ENCODE results near the gene SLC29A2. TPM values are rescaled to one million over a fixed set of nuclear protein-coding genes. Genes with fewer than 3 reads are reported as not detected.
A peak's percentile ranks its signal among the peaks of the same experiment; 100 is the strongest.
"Not testable (repeated sequence)": the region's sequence is repeated elsewhere in the genome, so short reads cannot be mapped to it uniquely, and the experiment has no call there.

SLC29A2 gene
- total RNA-seq, 1 donor from 2014 or later = 1.2 TPM

GRCh38 chr11:66384316-66384715, 12.8 kb upstream of the SLC29A2 start:
- not testable (repeated sequence) for DNase-seq

DNA sequence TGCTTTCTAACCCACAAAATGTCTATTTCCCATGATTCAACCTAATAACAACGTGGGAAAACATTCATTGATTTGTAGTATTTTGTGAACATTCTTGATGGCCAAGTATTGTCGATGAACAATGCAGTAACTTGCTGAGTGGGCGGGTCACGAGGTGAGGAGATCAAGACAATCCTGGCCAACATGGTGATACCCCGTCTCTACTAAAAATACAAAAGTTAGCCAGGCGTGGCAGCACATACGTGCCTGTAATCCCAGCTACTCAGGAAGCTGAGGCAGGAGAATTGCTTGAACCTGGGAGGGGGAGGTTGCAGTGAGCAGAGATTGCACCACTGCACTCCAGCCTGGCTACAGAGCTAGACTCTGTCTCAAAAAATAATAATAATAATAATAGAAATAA, 8.7 kb upstream of the SLC29A2 start:
- peak; percentile 10 for DNase-seq

DNA sequence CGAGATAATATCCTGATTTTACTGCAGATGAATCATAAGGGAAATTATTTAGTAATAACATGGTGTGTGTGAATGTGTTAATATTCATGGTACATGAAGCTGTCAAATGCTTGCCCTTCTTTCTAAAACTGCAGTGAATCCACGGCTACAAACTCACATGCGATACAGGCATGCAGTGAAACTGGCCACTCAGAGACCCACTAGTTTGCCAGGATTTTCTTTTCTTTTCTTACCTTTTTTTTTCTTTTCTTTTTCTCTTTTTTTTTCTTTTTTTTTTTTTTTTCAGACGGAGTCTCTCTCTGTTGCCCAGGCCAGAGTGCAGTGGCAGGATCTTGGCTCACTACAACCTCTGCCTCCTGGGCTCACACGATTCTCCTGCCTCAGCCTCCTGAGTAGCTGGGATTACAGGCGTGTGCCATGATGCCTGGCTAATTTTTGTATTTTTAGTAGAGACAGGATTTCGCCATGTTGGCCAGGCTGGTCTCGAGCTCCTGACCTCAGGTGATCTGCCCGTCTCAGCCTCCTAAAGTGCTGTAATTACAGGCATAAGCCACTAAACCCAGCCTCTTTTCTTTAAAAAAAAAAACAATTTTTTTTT, 2.2 kb upstream of the SLC29A2 start:
- not testable (repeated sequence) for DNase-seq

DNA sequence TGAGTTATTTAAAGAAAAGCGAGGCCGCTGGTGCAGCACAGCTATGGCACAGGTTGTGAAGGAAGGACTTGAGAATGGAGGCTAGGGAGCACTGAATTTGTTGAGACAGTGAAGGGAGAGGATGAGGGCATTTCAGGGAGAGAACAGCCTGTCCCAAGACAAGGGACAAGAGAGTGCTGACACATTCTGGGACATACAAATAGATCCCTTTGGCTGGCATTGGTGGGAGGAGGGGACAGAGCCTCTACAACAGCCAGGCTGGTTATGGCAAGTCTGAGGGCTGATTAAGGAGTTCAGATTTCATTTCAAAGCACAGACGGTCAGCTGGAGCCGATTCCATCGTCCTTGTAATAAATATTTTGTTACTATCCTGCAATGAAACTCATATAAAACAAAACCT, 1.7 kb upstream of the SLC29A2 start:
- no peak for DNase-seq

DNA sequence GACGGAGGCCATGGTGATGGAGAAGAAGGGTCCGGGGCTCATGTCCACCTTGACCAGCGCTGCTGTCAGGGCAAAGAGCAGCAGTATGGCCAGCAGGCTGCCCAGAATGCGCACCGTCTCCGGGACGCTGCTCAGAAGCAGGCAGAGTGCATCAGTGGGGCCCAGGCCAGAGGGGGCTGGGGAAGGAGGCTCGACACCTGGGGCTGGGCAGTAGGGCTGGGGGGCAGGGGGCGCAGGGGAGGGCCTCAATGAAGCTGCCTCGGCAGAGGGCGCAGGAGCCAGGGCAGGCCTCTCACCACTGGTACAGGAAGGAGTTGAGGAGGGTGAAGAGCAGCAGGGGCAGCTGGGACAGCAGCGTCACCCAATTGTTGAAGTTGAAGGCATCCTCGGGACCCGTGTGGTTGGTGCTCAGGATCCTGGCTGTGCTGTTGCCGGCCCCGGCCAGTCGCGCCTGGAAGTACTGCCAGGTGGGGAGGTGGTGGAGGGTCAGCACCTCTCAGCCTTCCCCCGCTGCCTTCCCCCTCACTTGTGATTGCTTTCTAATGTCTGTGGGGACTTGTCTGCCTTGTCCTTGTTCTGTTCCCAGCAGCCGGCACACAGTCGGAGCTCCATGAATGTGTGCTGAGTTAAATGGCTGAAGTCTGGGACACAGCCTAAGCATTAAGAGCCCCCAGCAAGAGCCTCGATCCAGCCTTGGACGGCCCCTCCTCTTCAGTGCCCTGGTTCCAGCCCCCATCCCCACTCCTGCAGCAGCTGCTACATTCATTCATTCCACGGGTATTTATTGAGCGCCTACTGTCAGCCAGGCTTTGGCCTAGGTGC, 2.3 kb downstream of the SLC29A2 start:
- no peak for DNase-seq

GRCh38 chr11:66368484-66368883, 3.1 kb downstream of the SLC29A2 start:
- DNase-seq = no peak

GRCh38 chr11:66367561-66368312, 3.8 kb downstream of the SLC29A2 start:
- no peak for DNase-seq

DNA sequence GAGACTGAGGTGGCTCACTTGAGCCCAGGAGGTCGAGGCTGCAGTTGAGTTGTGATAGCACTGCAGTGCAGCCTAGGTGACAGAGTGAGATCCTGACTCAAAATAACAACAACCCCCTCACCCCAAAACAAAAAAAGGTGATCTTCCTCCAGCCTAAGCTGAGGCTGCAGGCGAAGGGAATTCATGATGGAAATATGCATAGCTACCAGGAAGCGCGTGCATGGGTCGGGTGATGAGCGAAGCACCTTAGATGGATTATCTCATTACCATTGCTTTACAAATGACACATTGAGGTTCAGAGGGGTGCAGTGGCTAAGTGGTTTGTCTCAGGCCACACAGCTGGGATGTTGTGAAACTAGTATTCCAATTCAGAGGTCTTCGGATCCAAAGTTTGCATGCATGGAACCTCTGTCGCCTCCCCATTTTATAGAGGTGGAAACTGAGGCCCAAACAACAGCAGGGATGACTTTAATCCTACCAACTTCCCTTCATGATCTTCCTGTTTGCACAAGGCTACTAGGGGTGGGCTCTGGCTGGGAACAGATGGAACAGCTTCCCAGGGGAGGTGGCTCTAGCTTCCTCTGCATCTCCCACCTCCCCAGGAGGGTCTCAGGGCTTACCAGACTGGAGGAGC, 4.6 kb downstream of the SLC29A2 start:
- DNase-seq = no peak

- no peak for DNase-seq
Observed at GRCh38 chr11:66365711-66366619, 5.6 kb downstream of the SLC29A2 start.

DNA sequence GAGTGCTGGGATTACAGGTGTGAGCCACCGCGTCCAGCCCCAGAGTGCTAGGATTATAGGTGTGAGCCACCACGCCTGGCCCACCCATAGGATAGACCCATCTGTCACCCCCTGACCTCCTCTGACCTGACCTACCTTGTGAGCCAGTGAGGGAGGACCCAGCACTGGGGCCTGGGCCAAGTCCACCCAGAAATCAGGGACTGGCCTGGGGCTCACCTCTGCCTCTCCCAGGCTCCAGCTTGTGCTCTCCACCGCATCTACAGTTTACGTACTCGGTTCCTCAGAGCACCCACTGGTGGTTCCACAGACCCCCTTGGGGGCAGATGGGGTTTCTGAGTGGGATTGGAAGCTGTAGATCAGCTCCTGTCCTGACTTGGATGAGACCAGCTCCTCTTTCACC, 6.4 kb downstream of the SLC29A2 start:
- DNase-seq = no peak

GRCh38 chr11:66363805-66364535, 7.6 kb downstream of the SLC29A2 start:
- DNase-seq = peak; percentile 49

DNA sequence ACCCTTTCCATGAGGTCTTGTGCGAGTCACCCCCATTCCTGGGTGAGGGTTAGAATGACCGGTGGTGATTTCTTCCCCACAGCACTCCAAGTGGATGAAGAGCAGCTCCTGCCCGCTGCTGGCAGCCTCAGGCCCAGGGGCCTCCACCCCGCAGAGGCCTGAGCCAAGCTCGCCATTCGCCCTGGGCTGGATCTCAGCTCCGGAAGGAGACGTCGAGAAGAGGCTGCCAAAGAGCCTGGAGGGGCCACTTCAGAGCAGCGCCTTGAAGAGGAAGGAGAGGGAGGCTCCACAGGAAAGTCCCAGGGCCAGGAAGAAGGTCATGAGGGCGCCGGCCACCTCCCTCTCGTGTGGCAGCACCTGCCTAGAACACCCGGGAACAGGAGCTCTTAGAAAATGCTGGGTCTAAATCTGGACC, 8.4 kb downstream of the SLC29A2 start:
- DNase-seq = no peak

GRCh38 chr11:66362481-66363147, 8.9 kb downstream of the SLC29A2 start:
- DNase-seq = no peak

GRCh38 chr11:66361502-66361941, 10.0 kb downstream of the SLC29A2 start:
- DNase-seq = no peak

DNA sequence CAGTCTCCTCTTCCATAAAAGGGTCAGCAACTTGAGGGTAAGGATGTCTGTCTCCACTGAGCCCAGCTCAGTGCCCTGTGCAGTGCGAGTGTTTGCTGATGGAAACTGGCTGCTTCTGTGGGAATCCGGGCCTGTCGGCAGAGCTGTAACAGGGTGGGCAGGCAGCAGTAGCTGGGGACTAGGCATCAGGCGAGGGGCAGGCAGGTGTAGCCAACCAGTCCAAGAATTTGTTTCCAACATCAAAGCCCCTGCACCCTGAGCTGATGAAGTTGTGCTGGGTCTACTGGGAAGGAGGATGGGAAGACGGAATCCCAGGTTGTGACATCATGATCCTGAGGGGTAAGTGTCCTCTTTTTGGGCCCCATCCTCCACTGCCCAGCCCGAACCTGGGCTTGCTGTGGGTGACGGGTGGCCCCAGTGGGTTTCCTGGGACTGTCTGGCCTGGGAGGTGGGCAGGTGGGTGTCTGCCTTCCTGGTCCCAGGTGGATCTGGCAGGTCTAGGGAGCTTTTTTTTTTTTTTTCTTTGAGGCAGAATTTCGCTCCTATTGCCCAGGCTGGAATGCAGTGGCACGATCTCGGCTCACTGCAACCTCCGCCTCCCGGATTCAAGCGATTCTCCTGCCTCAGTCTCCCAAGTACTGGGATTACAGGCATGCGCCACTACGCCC, 11.0 kb downstream of the SLC29A2 start:
- no peak for DNase-seq

DNA sequence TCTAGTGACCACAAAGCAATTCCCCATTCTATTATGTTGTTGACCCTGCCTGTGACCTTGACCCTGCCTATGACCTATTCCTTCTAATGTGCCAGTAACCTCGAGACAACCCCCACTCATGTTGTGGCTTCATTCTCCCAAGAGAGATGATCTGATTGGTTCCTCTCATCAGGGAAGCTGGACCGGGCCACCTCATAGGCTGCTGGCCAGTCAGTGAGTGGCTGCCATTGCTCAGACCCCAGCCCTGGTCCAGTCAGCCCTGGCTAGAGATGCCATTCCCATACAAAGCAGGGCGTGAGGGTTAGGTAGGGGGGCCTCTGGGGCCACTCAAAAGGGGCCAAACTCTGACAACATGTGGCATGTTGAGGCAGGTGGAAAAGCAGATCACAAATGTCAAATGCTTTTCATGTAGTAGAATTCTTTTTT, 11.9 kb downstream of the SLC29A2 start:
- no peak for DNase-seq

DNA sequence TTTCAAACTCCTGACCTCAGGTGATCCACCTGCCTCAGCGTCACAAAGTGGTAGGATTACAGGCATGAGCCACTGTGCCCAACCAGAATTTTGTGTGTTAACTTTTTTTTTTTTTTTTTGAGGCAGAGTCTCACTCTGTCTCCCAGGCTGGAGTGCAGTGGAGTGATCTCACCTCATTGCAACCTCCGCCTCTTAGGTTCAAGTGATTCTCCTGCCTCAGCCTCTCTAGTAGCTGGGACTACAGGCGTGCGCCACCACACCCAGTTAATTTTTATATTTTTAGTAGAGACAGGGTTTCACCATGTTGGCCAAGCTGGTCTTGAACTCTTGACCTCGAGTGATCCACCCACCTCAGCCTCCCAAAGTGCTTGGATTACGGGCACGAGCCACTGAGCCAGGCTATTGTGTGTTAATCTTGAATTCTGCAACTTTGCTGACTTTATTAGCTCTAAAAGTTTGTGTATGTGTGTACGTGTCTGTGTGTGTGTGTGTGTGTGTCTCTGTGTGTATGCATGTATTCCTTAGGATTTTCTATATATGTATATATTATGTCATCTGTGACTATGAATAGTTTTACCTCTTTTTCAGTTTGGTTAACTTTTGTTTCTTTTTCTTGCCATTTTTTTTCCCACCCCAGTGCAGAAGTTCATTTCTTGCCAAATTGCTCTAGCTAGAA, 20.9 kb downstream of the SLC29A2 start:
- not testable (repeated sequence) for DNase-seq

GRCh38 chr11:66349084-66349386, 22.5 kb downstream of the SLC29A2 start:
- no peak for DNase-seq

All from dermis blood vessel endothelial cell (primary cell).